Measurements from ENCODE around the gene HECTD1.

The HECTD1 gene

GRCh38 chr14:31255286-31255685 is 47.7 kb upstream of the HECTD1 start:
- no peak overlapping the region for H2BK120ac ChIP-seq (ENCODE audit: insufficient read depth, low read length, poor library complexity)
- H3K4ac ChIP-seq (ENCODE audit: low read depth, low read length) = no peak overlapping the region
- no peak overlapping the region for H2AFZ ChIP-seq (ENCODE audit: insufficient read depth, low read length, poor library complexity)
- no peak overlapping the region for H3K27ac ChIP-seq (ENCODE audit: low read depth, low read length)
- H3K36me3 ChIP-seq (ENCODE audit: control insufficient read depth in 1 of 2, insufficient read depth in 2 of 2, low read length in 2 of 2) = no peaks in the 10 kb centered on the region
- DNase-seq = no peak
- no peak overlapping the region for H3K23ac ChIP-seq (ENCODE audit: low read length)
- H3K79me2 ChIP-seq (ENCODE audit: control insufficient read depth, insufficient read depth, low read length, poor library complexity) = no peaks in the 10 kb centered on the region
- no CpG with 5 or more reads among the region's 2 CpGs for WGBS (ENCODE audit: extremely low coverage, insufficient coverage, insufficient read length)
- H3K9ac ChIP-seq (ENCODE audit: low read length) = no peak overlapping the region
- no peak overlapping the region for H4K12ac ChIP-seq (ENCODE audit: low read depth, low read length)
- H2BK12ac ChIP-seq (ENCODE audit: low read length) = no peak overlapping the region
- H3K4me3 ChIP-seq (ENCODE audit: low read depth, low read length) = no peak overlapping the region
- no peak overlapping the region for H2BK5ac ChIP-seq (ENCODE audit: low read depth, low read length, poor library complexity)
- no peaks in the 10 kb centered on the region for H3K4me1 ChIP-seq (ENCODE audit: control insufficient read depth in 1 of 2, insufficient read depth in 2 of 2, low read length in 2 of 2)
- H3K9me3 ChIP-seq (ENCODE audit: insufficient read depth, low read depth, low read length) = no peaks in the 10 kb centered on the region
- no peak overlapping the region for H3K4me2 ChIP-seq (ENCODE audit: low read length)
- no peak overlapping the region for H4K91ac ChIP-seq (ENCODE audit: low read depth, low read length)
- no peak overlapping the region for H3K18ac ChIP-seq (ENCODE audit: low read length)
- no peaks in the 10 kb centered on the region for H3K79me1 ChIP-seq (ENCODE audit: low read length)
- H3K14ac ChIP-seq (ENCODE audit: low read length) = no peak overlapping the region
- H4K8ac ChIP-seq (ENCODE audit: low read depth, low read length) = no peak overlapping the region
- H3K27me3 ChIP-seq (ENCODE audit: insufficient read depth, low read length) = no peaks in the 10 kb centered on the region
- no peak overlapping the region for H2AK5ac ChIP-seq (ENCODE audit: low read length)

- Histone ChIP-seq H3K23ac (ENCODE audit: low read length) (no peak overlapping the region), H2BK5ac (ENCODE audit: low read depth, low read length, poor library complexity) (no peak overlapping the region), H3K9ac (ENCODE audit: low read length) (no peak overlapping the region), H3K18ac (ENCODE audit: low read length) (no peak overlapping the region), H3K4me1 (ENCODE audit: control insufficient read depth in 1 of 2, insufficient read depth in 2 of 2, low read length in 2 of 2) (no peaks in the 10 kb centered on the region), H3K79me1 (ENCODE audit: low read length) (no peaks in the 10 kb centered on the region), H3K4me2 (ENCODE audit: low read length) (no peak overlapping the region), H3K9me3 (ENCODE audit: insufficient read depth, low read depth, low read length) (no peaks in the 10 kb centered on the region), H3K27ac (ENCODE audit: low read depth, low read length) (no peak overlapping the region), H2AFZ (ENCODE audit: insufficient read depth, low read length, poor library complexity) (no peak overlapping the region), H2BK120ac (ENCODE audit: insufficient read depth, low read length, poor library complexity) (no peak overlapping the region), H4K91ac (ENCODE audit: low read depth, low read length) (no peak overlapping the region), H3K27me3 (ENCODE audit: insufficient read depth, low read length) (no peaks in the 10 kb centered on the region), H2AK5ac (ENCODE audit: low read length) (no peak overlapping the region), H4K8ac (ENCODE audit: low read depth, low read length) (no peak overlapping the region), H2BK12ac (ENCODE audit: low read length) (no peak overlapping the region), H4K12ac (ENCODE audit: low read depth, low read length) (no peak overlapping the region), H3K79me2 (ENCODE audit: control insufficient read depth, insufficient read depth, low read length, poor library complexity) (no peaks in the 10 kb centered on the region), H3K14ac (ENCODE audit: low read length) (no peak overlapping the region), H3K4ac (ENCODE audit: low read depth, low read length) (no peak overlapping the region), H3K36me3 (ENCODE audit: control insufficient read depth in 1 of 2, insufficient read depth in 2 of 2, low read length in 2 of 2) (no peaks in the 10 kb centered on the region), H3K4me3 (ENCODE audit: low read depth, low read length) (no peak overlapping the region)
- no peak for DNase-seq
- WGBS (ENCODE audit: extremely low coverage, insufficient coverage, insufficient read length) = no CpG with 5 or more reads among the region's 9 CpGs
Measured at GRCh38 chr14:31253746-31254471, 46.3 kb upstream of the HECTD1 start.

GRCh38 chr14:31252865-31253264 is 45.3 kb upstream of the HECTD1 start:
- H3K36me3 ChIP-seq (ENCODE audit: control insufficient read depth in 1 of 2, insufficient read depth in 2 of 2, low read length in 2 of 2) = no peaks in the 10 kb centered on the region
- H3K4me3 ChIP-seq (ENCODE audit: low read depth, low read length) = no peak overlapping the region
- no peak overlapping the region for H2BK120ac ChIP-seq (ENCODE audit: insufficient read depth, low read length, poor library complexity)
- H3K4ac ChIP-seq (ENCODE audit: low read depth, low read length) = no peak overlapping the region
- no peaks in the 10 kb centered on the region for H3K27me3 ChIP-seq (ENCODE audit: insufficient read depth, low read length)
- no peaks in the 10 kb centered on the region for H3K4me1 ChIP-seq (ENCODE audit: control insufficient read depth in 1 of 2, insufficient read depth in 2 of 2, low read length in 2 of 2)
- H2AFZ ChIP-seq (ENCODE audit: insufficient read depth, low read length, poor library complexity) = no peak overlapping the region
- no peaks in the 10 kb centered on the region for H3K9me3 ChIP-seq (ENCODE audit: insufficient read depth, low read depth, low read length)
- WGBS (ENCODE audit: extremely low coverage, insufficient coverage, insufficient read length) = no CpG with 5 or more reads among the region's 1 CpG
- H3K79me1 ChIP-seq (ENCODE audit: low read length) = no peaks in the 10 kb centered on the region
- no peak overlapping the region for H3K18ac ChIP-seq (ENCODE audit: low read length)
- no peak overlapping the region for H3K23ac ChIP-seq (ENCODE audit: low read length)
- H4K91ac ChIP-seq (ENCODE audit: low read depth, low read length) = no peak overlapping the region
- no peak overlapping the region for H2AK5ac ChIP-seq (ENCODE audit: low read length)
- H2BK12ac ChIP-seq (ENCODE audit: low read length) = no peak overlapping the region
- no peak overlapping the region for H4K8ac ChIP-seq (ENCODE audit: low read depth, low read length)
- H3K9ac ChIP-seq (ENCODE audit: low read length) = peak overlapping the region; percentile 57
- H3K79me2 ChIP-seq (ENCODE audit: control insufficient read depth, insufficient read depth, low read length, poor library complexity) = no peaks in the 10 kb centered on the region
- H4K12ac ChIP-seq (ENCODE audit: low read depth, low read length) = no peak overlapping the region
- DNase-seq = no peak
- no peak overlapping the region for H3K14ac ChIP-seq (ENCODE audit: low read length)
- no peak overlapping the region for H3K27ac ChIP-seq (ENCODE audit: low read depth, low read length)
- no peak overlapping the region for H3K4me2 ChIP-seq (ENCODE audit: low read length)
- H2BK5ac ChIP-seq (ENCODE audit: low read depth, low read length, poor library complexity) = no peak overlapping the region

- H2BK5ac ChIP-seq (ENCODE audit: low read depth, low read length, poor library complexity) = no peak overlapping the region
- 100% methylated on average over 1 of the region's 10 CpGs for WGBS (ENCODE audit: extremely low coverage, insufficient coverage, insufficient read length)
- DNase-seq = no peak
- H3K4me1 ChIP-seq (ENCODE audit: control insufficient read depth in 1 of 2, insufficient read depth in 2 of 2, low read length in 2 of 2) = no peaks in the 10 kb centered on the region
- H2AK5ac ChIP-seq (ENCODE audit: low read length) = no peak overlapping the region
- no peak overlapping the region for H3K23ac ChIP-seq (ENCODE audit: low read length)
- H3K27ac ChIP-seq (ENCODE audit: low read depth, low read length) = no peak overlapping the region
- H4K91ac ChIP-seq (ENCODE audit: low read depth, low read length) = no peak overlapping the region
- H2BK12ac ChIP-seq (ENCODE audit: low read length) = no peak overlapping the region
- no peak overlapping the region for H4K12ac ChIP-seq (ENCODE audit: low read depth, low read length)
- H4K8ac ChIP-seq (ENCODE audit: low read depth, low read length) = no peak overlapping the region
- no peak overlapping the region for H3K9ac ChIP-seq (ENCODE audit: low read length)
- H2AFZ ChIP-seq (ENCODE audit: insufficient read depth, low read length, poor library complexity) = no peak overlapping the region
- no peaks in the 10 kb centered on the region for H3K9me3 ChIP-seq (ENCODE audit: insufficient read depth, low read depth, low read length)
- H3K14ac ChIP-seq (ENCODE audit: low read length) = no peak overlapping the region
- no peak overlapping the region for H2BK120ac ChIP-seq (ENCODE audit: insufficient read depth, low read length, poor library complexity)
- H3K27me3 ChIP-seq (ENCODE audit: insufficient read depth, low read length) = no peaks in the 10 kb centered on the region
- no peak overlapping the region for H3K18ac ChIP-seq (ENCODE audit: low read length)
- no peaks in the 10 kb centered on the region for H3K79me1 ChIP-seq (ENCODE audit: low read length)
- no peaks in the 10 kb centered on the region for H3K79me2 ChIP-seq (ENCODE audit: control insufficient read depth, insufficient read depth, low read length, poor library complexity)
- H3K36me3 ChIP-seq (ENCODE audit: control insufficient read depth in 1 of 2, insufficient read depth in 2 of 2, low read length in 2 of 2) = no peaks in the 10 kb centered on the region
- H3K4me3 ChIP-seq (ENCODE audit: low read depth, low read length) = no peak overlapping the region
- H3K4ac ChIP-seq (ENCODE audit: low read depth, low read length) = no peak overlapping the region
- H3K4me2 ChIP-seq (ENCODE audit: low read length) = no peak overlapping the region
Measured at GRCh38 chr14:31251028-31251958, 43.7 kb upstream of the HECTD1 start.
